HepG2 (cell line): ENCODE data around the gene ADIPOR2. TPM values are rescaled to one million over a fixed set of nuclear protein-coding genes. Genes with fewer than 3 reads are reported as not detected.

Experiments used
- ETV6 ChIP-seq: sonication (generic); formaldehyde crosslinking; conservative IDR thresholded peaks from 2 replicates; pipeline ENCODE4 v1.4.0; 2020; ENCODE audit warnings: missing genetic modification reagents
- ZBTB33 ChIP-seq: sonication (generic); formaldehyde crosslinking; IDR thresholded peaks from 2 replicates; pipeline ENCODE4 v1.4.0; 2020; ENCODE audit warnings: missing genetic modification reagents
- ZNF230 ChIP-seq: sonication (generic); formaldehyde crosslinking; IDR thresholded peaks from 2 replicates; pipeline ENCODE4 v1.4.0; 2020; ENCODE audit warnings: mild to moderate bottlenecking, missing genetic modification reagents
- ZNF343 ChIP-seq: sonication (generic); formaldehyde crosslinking; IDR thresholded peaks from 2 replicates; pipeline ENCODE4 v1.4.0; 2020; ENCODE audit warnings: mild to moderate bottlenecking, missing genetic modification reagents
- polyA plus RNA-seq, 8 experiments: library from polyadenylated mRNA; depleted of rRNA in 3 of 8; stranded (reverse) in 7 of 8; unstranded in 1 of 8; fragments of >200 nt; fragmentation: Illumina TruSeq in 4 of 8; extraction: Trizol in 4 of 8; gene quantifications; 2 replicates each; pipeline versions ENCODE4 v1.2.1 to v1.2.3, GENCODE V29; 2011 to 2016; ENCODE audit warnings: low read depth in 4 of 8, missing spikeins in 1 of 8, mixed read lengths in 1 of 8; ENCODE audit not compliant: insufficient read depth in 1 of 8
- total RNA-seq, 5 experiments: library from RNA; depleted of rRNA; stranded (reverse); fragments of >200 nt; fragmentation: Illumina TruSeq; extraction: Trizol; gene quantifications; 2 replicates each; pipeline ENCODE4 v1.2.3, GENCODE V29; 2016; ENCODE audit warnings: low read depth in 1 of 5
- TF ChIP-seq, protein P1 (sequence below): sonication (generic); formaldehyde crosslinking; IDR thresholded peaks from 2 replicates; pipeline ENCODE4 v1.4.0; 2020; ENCODE audit warnings: missing genetic modification reagents
- TF ChIP-seq, protein P2 (sequence below): sonication (generic); formaldehyde crosslinking; IDR thresholded peaks from 2 replicates; pipeline ENCODE4 v1.4.0; 2020; ENCODE audit warnings: missing genetic modification reagents, borderline replicate concordance
- TF ChIP-seq, protein P3 (sequence below): sonication (generic); formaldehyde crosslinking; IDR thresholded peaks from 2 replicates; pipeline ENCODE4 v1.8.1; 2023; ENCODE audit warnings: mild to moderate bottlenecking, inconsistent platforms, moderate library complexity, missing genetic modification reagents, borderline replicate concordance
- TF ChIP-seq, protein P4 (sequence below): sonication (generic); formaldehyde crosslinking; conservative IDR thresholded peaks from 2 replicates; pipeline ENCODE4 v1.4.0; 2020; ENCODE audit warnings: missing genetic modification reagents
- TF ChIP-seq, protein P5 (sequence below): sonication (generic); formaldehyde crosslinking; IDR thresholded peaks from 2 replicates; pipeline ENCODE4 v1.4.0; 2020; ENCODE audit warnings: missing genetic modification reagents, mild to moderate bottlenecking, borderline replicate concordance

The ADIPOR2 gene
- total and polyA plus RNA-seq, 2 of the 13 experiments (the other 11 are each of a cell fraction or from before 2014, with no cell fraction given), result 35.2 to 52.2 TPM

GRCh38 chr12:1837541-1838204, 146.8 kb downstream of the ADIPOR2 start (continued):
- TF ChIP-seq, protein P1, sequence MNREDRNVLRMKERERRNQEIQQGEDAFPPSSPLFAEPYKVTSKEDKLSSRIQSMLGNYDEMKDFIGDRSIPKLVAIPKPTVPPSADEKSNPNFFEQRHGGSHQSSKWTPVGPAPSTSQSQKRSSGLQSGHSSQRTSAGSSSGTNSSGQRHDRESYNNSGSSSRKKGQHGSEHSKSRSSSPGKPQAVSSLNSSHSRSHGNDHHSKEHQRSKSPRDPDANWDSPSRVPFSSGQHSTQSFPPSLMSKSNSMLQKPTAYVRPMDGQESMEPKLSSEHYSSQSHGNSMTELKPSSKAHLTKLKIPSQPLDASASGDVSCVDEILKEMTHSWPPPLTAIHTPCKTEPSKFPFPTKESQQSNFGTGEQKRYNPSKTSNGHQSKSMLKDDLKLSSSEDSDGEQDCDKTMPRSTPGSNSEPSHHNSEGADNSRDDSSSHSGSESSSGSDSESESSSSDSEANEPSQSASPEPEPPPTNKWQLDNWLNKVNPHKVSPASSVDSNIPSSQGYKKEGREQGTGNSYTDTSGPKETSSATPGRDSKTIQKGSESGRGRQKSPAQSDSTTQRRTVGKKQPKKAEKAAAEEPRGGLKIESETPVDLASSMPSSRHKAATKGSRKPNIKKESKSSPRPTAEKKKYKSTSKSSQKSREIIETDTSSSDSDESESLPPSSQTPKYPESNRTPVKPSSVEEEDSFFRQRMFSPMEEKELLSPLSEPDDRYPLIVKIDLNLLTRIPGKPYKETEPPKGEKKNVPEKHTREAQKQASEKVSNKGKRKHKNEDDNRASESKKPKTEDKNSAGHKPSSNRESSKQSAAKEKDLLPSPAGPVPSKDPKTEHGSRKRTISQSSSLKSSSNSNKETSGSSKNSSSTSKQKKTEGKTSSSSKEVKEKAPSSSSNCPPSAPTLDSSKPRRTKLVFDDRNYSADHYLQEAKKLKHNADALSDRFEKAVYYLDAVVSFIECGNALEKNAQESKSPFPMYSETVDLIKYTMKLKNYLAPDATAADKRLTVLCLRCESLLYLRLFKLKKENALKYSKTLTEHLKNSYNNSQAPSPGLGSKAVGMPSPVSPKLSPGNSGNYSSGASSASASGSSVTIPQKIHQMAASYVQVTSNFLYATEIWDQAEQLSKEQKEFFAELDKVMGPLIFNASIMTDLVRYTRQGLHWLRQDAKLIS (CRISPR knock-in tag), result no peak
- TF ChIP-seq ZNF230 (CRISPR knock-in tag), result no peak
- TF ChIP-seq, protein P2, sequence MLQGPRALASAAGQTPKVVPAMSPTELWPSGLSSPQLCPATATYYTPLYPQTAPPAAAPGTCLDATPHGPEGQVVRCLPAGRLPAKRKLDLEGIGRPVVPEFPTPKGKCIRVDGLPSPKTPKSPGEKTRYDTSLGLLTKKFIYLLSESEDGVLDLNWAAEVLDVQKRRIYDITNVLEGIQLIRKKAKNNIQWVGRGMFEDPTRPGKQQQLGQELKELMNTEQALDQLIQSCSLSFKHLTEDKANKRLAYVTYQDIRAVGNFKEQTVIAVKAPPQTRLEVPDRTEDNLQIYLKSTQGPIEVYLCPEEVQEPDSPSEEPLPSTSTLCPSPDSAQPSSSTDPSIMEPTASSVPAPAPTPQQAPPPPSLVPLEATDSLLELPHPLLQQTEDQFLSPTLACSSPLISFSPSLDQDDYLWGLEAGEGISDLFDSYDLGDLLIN, result no peak
- TF ChIP-seq, protein P3, sequence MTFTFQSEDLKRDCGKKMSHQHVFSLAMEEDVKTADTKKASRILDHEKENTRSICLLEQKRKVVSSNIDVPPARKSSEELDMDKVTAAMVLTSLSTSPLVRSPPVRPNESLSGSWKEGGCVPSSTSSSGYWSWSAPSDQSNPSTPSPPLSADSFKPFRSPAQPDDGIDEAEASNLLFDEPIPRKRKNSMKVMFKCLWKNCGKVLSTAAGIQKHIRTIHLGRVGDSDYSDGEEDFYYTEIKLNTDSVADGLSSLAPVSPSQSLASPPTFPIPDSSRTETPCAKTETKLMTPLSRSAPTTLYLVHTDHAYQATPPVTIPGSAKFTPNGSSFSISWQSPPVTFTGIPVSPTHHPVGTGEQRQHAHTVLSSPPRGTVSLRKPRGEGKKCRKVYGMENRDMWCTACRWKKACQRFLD (CRISPR knock-in tag), result no peak
- TF ChIP-seq, protein P4, sequence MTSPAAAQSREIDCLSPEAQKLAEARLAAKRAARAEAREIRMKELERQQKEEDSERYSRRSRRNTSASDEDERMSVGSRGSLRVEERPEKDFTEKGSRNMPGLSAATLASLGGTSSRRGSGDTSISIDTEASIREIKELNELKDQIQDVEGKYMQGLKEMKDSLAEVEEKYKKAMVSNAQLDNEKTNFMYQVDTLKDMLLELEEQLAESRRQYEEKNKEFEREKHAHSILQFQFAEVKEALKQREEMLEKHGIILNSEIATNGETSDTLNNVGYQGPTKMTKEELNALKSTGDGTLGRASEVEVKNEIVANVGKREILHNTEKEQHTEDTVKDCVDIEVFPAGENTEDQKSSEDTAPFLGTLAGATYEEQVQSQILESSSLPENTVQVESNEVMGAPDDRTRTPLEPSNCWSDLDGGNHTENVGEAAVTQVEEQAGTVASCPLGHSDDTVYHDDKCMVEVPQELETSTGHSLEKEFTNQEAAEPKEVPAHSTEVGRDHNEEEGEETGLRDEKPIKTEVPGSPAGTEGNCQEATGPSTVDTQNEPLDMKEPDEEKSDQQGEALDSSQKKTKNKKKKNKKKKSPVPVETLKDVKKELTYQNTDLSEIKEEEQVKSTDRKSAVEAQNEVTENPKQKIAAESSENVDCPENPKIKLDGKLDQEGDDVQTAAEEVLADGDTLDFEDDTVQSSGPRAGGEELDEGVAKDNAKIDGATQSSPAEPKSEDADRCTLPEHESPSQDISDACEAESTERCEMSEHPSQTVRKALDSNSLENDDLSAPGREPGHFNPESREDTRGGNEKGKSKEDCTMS (CRISPR knock-in tag), result no peak
- TF ChIP-seq, protein P5, sequence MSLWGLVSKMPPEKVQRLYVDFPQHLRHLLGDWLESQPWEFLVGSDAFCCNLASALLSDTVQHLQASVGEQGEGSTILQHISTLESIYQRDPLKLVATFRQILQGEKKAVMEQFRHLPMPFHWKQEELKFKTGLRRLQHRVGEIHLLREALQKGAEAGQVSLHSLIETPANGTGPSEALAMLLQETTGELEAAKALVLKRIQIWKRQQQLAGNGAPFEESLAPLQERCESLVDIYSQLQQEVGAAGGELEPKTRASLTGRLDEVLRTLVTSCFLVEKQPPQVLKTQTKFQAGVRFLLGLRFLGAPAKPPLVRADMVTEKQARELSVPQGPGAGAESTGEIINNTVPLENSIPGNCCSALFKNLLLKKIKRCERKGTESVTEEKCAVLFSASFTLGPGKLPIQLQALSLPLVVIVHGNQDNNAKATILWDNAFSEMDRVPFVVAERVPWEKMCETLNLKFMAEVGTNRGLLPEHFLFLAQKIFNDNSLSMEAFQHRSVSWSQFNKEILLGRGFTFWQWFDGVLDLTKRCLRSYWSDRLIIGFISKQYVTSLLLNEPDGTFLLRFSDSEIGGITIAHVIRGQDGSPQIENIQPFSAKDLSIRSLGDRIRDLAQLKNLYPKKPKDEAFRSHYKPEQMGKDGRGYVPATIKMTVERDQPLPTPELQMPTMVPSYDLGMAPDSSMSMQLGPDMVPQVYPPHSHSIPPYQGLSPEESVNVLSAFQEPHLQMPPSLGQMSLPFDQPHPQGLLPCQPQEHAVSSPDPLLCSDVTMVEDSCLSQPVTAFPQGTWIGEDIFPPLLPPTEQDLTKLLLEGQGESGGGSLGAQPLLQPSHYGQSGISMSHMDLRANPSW (CRISPR knock-in tag), result no peak
- TF ChIP-seq ZNF343 (CRISPR knock-in tag), result no peak
- TF ChIP-seq ZBTB33 (CRISPR knock-in tag), result peak; percentile 46; the same call in 1 of the 2 replicates
- no peak for TF ChIP-seq ETV6 (CRISPR knock-in tag)
